Activated CD8-positive, alpha-beta memory T cell treated with anti-CD3 and anti-CD28 coated beads, Interleukin-2, amount 50 U/mL, for 48 hours (primary cell): ENCODE measurements around the gene KLHL42.

Source experiments
- DNase-seq: peaks from one replicate; pipeline ENCODE4 v3.0.0-alpha.2; 2020

Gene KLHL42

DNA sequence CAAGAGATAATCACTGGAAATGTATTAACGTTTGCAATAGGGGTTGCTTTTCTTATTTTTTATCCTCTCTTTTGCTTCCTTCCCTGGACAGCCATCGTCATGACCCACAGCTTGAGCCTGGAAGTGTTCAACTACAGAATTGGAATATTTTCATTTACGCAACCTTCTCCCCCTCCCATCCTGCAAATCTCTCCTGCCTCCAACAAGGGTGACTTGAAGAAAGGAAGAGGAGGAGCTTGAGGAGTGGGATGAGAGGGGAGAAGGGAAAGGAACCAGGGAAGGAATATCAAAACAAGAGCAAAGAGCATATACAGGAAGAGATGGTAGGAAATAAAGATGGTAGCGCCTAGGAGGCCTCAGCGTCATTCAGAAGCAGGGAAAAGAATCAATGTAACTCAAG lies 1.6 kb downstream of the KLHL42 start:
- DNase-seq = no peak

- DNase-seq = no peak
Measured at GRCh38 chr12:27782481-27782880, 2.4 kb downstream of the KLHL42 start.

DNA sequence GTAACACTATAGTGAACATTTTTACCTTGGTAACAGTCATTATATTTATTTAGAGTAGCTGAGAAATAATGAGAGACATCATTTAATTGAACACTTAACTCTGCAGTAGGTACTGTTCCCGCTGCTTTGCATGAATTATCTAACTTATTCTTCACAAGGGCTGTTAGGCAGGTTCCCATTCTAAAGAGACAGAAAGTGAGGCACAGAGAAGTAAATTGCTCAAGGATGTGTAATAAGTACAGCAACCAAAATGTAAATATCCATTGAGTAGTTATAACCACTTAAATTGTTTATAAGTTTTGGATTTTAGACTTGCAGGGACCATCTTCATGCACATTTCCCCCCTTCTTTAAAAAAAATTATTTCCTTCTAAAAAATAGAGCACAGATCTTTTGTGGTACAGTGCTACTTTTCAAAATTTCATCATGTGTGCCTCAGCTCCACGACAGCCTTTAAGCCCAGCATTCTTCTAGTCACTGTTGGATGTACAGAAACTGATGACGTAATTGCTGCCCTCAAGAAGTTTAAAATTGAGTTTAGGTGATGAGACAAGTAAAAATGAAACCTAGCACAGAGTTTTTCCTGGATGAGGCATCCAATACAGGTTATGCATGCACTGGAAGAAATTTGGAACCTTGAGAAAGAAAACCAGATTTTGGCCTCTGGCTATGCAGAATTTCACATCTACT lies 6.0 kb downstream of the KLHL42 start:
- no peak for DNase-seq

GRCh38 chr12:27787559-27787958 lies 7.5 kb downstream of the KLHL42 start:
- no peak for DNase-seq

GRCh38 chr12:27790179-27790578 lies 10.1 kb downstream of the KLHL42 start:
- no peak for DNase-seq

DNA sequence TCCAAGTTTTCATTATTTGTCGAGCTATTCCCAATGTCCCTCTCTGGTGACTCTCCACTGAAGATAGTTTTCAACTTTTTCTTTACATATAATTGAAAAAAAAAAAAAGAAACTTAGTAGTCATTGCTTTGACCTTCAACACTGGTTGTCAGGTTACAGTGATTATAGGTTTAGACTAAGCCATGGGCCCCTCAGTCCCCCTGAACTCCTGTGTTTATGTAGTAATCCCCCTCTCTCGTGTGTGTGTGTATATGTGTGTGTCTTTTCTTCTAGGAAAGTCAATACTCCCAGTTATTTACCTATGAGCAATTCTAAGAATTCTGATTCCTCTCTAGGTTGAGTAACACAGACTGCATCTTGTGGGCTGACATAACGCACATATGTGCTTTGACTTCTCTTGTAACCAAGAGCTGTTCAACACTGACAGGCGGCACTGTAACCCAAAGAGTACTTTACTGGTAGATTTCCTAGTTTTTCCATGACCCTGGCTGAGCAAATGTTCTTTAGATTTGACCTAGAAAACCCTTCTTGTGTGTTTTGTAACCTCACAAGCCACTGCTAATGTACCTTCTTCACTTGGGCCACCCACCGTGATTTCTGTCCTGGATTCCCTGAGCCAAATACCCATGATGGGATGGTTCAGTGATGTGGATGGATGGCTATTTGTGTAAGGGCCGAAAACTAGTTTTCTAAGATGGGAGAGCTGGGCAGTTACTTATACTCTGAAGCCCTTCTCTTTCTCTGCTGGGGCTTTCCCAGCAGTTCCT lies 15.0 kb downstream of the KLHL42 start:
- DNase-seq = no peak

DNA sequence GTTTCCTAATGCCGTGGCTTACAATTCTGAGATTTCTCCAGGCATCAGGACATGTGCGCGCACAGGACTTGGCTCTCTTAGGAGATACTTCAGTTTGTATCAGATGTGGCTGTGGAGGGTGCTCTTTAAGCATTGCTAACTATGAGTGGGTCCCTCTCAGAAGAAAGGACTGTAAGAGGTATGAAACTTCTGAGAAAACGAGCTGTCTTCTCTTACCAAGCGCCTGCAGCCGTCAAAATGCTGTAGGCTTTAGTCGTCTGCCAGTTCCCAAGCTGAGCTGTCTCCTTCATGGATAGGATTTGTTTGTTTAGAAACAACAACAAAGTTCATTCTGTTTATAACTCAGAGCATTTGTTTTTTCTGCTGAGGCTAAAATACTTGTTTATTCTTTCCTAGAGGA lies 16.1 kb downstream of the KLHL42 start:
- DNase-seq = no peak

- no peak for DNase-seq
Measured at GRCh38 chr12:27797301-27798025, 17.4 kb downstream of the KLHL42 start.

- no peak for DNase-seq
Measured at GRCh38 chr12:27800819-27801218, 20.8 kb downstream of the KLHL42 start.

DNA sequence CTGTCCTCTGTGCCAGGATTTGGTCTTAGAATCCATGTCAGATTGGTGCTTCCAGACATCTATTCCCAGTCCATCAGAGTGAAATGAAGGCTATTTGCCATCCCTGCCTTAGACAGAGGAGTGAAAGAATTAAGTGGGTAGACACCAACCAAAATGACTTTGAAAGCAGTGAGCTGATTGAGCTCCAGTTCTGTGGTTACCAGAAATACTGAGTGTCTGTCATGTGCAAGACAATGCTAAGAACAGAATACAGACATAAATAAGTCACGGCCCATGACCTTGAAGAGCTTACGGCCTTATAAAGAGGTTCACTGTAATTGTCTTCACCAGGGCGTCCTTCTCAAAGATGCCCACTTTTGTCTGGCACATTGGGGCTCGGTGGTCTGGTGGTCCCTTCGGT lies 21.6 kb downstream of the KLHL42 start:
- DNase-seq = no peak

- no peak for DNase-seq
Measured at GRCh38 chr12:27802511-27802910, 22.5 kb downstream of the KLHL42 start.

- DNase-seq = no peak
Measured at GRCh38 chr12:27802936-27803335, 22.9 kb downstream of the KLHL42 start.

DNA sequence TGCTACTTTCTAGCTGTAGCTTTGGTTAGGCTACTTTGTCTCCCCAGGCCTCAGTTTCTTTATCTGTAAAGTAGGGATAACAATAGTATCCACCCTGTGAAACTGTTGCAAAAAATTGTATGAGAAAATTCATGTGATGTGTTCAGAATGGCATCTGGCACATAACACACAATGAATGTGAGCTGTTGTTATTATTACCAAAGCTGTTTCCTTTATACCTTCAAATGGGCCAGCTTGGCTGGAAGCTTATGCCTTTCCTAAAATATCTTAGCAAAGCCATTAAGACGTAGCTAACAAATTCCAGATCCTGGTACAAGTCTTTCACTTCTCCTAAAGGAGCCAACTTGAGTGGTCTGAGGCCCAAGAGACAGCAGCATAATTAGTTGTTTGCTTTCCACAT lies 25.2 kb downstream of the KLHL42 start:
- DNase-seq = no peak

DNA sequence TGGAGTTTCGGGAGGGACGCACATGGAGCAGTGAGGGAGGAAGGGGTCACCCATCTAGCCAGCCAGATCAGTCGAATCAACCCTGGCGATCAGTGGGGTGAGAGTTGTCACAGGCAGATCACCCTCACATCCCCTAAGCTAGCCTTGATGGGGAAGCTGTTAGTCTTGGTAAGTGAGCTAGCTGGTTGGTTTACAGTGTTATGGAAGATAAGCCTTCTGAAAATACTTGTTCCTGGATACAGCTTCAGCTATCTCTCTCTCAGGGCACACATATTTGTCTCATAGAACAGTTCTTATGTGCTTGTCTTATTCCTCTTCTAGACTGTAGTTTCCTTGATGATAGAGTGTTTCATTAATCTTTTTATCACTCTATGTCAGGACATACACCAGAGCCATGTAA lies 26.2 kb downstream of the KLHL42 start:
- DNase-seq = no peak

GRCh38 chr12:27807063-27807703 lies 27.1 kb downstream of the KLHL42 start:
- no peak for DNase-seq

DNA sequence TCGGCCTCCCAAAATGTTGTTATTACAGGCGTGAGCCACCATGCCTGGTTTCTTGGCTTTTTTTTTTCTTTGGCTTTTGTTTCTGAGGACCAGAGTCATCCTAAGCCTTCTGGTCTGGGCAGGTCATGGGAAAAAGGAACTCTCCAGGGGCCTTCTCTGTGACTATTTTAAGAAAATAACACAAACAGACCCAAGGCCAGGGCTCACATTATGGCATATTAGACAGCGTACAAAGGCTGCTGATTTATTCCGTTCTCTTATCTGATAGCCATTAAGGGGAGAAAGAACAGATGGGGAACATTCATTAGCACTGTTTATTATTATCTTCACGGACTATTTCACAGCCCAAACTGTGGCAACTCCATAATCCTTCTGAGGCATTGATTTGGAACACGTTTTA lies 28.8 kb downstream of the KLHL42 start:
- DNase-seq = no peak

DNA sequence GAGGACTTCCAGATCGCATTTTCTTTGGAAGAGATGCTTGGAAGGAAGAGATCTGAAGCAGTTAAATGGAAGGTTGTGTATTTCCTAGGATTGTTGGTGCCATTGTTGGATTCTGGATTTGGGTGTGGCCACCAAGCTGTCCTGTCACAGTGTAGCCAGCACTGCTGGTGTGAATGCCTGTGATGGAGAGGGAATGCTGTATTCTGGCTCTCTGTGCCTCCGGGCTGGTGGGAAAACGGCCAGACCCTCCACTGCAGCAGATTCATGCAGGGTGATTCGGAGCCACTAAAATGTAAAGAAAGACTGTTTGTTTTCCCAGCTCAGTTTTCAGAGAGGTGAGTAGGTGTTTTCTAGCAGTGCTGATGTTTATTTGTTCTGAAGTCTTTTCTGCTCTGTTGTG lies 30.7 kb downstream of the KLHL42 start:
- no peak for DNase-seq

DNA sequence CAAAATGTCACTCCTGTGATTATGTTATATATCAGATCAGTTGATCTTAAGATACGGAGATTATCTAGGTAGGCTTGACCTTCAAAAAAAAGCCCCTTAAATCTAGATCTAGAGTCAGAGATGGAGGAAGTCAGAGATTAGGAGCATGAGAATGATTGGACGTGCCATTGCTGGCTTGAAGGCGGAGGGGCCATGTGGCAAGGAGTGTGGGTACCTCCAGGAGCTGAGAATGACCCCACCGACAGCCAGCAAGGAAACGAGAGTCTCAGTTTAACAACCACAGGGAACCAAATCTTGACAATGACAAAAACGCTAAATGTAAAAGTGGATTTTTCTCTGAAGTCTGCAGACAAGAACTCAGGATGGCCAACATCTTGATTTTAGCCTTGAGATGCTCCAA lies 32.5 kb downstream of the KLHL42 start:
- no peak for DNase-seq

DNA sequence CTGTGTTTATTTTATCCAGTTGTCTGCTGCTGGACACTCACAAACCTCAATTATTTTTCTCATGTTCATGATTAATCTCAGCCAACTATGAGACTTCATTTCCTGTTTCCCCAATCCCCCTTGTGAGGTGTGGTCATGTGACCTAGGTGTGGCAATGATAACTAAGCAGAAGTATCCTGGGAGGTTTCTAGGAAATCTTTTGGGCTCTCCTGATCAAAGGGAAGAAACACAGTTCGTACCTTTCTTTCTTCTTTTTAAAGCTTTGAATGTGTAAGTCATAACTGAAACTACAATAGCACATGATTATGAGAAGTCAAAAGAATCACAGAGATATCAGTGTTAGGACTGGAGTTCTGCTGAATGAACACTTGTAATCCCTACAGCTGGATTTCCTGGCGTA lies 34.4 kb downstream of the KLHL42 start:
- DNase-seq = no peak

DNA sequence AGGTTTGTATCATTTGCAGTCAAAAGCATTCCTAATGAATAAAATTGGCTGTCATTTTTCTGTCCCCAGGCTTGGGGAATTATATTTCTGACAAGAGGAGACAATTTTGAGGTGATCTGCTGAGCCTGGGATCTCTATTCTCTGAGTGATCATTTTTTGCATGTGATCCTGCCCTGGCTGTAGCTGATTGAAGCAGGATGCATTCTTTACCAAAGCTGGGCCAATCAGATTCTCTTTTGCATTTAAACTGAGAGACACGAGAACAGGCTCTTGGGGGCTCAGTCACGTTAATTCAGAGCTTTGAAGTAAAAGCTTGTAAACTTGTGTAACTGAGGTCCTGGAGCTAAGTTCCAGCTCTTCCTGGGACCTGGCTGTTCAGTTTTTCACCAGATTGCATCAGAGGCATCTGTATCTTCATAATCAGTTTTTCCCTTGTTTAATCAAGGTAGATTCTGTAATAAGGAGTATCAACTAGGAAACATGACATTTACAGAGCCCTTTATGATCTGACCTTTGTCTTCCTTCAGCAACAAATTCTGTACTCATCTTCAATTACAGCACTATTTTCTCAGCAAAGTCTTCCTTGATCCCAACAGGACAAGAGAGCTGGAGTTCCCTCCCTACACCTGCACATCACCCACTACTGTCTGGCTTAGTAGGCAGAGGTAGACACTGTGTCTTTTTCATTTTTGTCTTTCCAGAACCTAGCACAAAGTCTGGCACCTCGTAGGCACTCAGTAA lies 35.0 kb downstream of the KLHL42 start:
- no peak for DNase-seq

DNA sequence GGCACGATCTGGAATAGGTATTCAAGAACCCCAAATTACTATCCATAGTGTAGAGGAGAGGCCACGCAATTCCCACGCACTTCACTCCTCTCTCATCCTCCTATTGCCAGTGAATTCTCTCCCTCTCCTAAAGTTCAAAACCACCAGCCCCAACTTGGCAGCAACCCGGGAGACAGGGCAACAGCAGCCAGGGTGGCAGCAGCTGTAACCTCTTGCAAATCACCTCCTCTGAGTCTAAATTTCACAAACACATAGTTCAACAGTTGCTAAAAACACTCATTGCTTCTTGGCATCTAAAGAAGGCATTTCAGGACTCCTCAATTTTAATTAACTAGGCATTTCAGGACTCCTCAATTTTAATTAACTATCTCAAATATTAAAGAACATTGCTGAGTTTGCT lies 37.7 kb downstream of the KLHL42 start:
- no peak for DNase-seq

DNA sequence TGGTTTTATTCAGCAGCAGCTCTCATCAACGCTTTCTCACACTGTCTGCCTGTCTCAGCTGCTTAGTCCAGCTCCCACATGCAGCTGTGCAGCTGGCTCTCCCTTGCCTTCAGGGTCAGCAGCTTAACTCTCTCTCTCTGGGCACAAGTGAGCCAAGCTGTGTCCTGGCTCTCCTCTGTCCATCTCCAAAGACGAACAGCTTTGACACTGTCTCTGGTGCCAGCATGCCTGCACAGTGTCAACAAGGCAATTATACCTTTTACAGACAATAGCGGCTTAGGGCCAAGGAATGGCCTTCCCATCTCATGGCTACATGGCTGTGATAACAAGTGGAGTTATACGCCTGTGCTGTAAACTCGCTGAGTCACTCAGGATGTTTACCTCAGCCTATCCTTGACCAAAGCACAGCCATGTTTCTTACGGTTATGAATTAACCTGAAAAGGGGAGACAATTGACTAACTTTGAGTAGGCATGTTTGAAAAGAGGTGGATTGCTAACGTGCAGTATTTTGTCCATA lies 38.4 kb downstream of the KLHL42 start:
- DNase-seq = no peak

- no peak for DNase-seq
Measured at GRCh38 chr12:27820564-27820963, 40.5 kb downstream of the KLHL42 start.
